Measurements from ENCODE around the gene TFCP2L1.

Gene TFCP2L1

DNA sequence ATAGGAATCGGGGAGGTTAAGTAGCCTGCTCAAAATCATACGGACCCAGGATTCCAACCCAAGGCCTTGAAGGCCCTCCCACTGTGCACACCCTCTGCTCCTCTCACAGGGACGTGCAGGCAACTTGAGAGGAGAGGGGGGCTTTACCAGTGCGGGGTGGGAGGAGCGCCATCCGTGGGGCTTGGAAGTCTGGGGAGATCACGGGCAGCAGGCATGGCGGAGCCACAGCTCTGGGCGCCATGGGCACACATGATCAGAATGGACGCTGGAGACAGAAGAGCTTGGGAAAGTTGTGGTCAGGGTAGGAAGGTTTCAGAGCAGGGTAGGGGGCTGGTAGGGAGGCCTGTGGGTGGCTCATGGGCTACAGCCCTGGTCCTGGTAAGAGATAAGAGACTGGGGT, 70.7 kb downstream of the TFCP2L1 start:
- no peak for DNase-seq

- no peak for DNase-seq
These were observed 71.6 kb downstream of the TFCP2L1 start for GRCh38 chr2:121213386-121213785.

GRCh38 chr2:121212661-121213325, 72.2 kb downstream of the TFCP2L1 start:
- DNase-seq = no peak

GRCh38 chr2:121211689-121212151, 73.3 kb downstream of the TFCP2L1 start:
- no peak for DNase-seq

- DNase-seq = no peak
These were observed 73.8 kb downstream of the TFCP2L1 start for GRCh38 chr2:121211251-121211650.

DNA sequence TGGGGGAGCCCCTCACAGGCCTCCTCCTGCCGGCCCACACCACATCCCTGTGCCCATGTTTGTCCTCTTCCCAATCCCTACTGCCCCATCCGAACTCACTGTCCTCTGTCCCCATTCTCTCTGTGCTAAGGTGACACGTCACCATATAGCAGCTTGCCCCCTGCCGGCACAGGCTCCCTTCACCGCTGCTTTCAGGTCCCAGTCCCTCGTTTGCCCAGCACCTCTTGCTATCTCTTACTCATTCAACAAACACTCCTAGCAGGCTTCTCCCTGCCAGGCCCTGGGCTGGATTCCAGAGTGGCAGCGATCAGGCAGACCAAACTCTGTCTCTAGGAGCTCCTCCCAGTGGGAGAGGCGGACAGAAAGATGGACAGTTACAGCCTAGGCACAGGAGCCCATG, 74.3 kb downstream of the TFCP2L1 start:
- no peak for DNase-seq

DNA sequence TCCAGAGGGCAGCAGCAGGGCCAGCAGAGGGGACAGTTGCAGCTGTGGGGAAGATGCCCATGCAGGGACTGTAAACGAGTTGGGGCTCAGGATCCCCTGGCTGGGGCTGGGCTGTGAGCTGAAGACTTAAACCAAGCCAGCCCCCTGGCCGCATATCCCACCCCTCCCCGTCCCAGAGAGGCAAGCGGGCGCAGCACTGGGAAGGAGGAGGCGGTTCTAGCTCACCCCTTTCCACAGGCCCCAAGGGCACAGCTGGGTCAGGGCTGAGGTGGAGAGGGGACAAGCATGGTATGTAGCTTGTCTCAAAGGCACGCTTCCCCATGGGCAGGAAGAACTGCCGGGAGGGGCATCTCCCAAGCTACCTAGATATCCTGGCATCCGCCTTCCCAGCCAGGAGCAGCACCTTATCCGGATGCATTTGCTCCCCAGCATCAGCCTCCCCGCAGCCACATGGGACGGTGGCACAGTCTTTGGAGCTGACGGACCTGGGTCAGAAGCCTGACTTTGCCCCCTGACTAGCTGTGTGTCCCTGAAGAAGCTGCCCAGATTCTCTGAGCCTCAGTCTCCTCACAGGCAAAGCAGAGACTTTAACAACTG, 75.9 kb downstream of the TFCP2L1 start:
- DNase-seq = no peak

GRCh38 chr2:121207494-121207893, 77.5 kb downstream of the TFCP2L1 start:
- no peak for DNase-seq

DNA sequence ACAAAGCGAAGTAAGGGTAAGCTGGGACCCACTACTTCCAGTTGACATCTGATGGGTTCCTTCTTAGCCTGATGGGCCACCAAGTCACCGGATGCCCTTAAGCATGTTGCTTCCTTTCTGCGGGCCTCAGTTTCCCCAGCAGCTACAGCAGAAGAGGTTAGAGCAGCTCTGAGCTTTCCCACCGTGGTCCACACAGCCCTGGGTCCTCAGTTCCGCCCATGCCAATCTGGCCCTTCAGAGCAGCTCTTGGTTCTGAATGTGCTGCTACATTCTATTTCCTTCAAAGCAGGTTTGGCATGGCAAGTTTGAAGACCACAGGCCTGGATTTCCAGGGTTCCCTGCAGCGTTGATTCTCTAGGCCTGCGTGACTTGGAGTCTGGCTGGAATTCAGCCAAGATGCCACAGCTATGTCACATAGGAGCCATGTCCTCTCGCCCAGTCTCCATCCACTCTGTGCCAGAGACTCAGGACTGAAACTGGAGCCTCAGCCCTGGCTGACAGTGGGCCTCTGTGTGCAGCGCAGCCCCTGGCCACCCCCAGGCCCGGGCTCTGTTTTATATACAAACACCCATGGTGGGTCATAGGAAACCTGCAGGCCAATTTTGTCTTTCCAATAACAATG, 79.6 kb downstream of the TFCP2L1 start:
- DNase-seq = peak; percentile 74

DNA sequence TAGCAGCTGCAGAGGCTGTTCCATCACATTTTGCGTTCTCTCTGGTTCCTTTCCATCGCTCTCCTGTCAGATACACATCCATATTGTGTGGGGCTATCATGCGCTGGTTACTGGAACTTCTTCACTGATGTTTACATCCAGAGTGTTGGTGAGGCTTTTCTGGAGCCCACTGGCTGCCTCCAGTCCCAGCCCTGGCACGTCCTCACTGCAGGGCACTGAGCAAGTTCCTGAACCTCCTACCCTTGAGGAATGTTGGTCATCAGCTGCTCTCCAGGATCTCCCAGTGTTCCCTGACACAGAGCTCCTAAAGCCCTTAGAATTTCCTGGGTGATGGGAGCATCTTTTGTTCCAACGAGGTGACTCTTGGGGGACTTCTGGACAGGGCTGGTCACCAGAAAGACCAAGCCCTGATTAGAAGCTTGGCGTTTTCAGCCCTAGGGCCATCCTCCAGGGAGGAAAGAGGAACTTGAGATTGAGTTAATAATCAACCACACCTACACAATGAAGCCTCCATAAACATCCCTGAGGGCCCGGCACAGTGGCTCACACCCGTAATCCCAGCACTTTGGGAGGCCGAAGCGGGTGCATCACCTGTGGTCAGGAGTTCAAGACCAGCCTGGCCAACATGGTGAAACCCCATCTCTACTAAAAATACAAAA, 81.3 kb downstream of the TFCP2L1 start:
- no peak for DNase-seq

- peak; percentile 76 for DNase-seq
These were observed 82.3 kb downstream of the TFCP2L1 start for GRCh38 chr2:121202541-121203310.

DNA sequence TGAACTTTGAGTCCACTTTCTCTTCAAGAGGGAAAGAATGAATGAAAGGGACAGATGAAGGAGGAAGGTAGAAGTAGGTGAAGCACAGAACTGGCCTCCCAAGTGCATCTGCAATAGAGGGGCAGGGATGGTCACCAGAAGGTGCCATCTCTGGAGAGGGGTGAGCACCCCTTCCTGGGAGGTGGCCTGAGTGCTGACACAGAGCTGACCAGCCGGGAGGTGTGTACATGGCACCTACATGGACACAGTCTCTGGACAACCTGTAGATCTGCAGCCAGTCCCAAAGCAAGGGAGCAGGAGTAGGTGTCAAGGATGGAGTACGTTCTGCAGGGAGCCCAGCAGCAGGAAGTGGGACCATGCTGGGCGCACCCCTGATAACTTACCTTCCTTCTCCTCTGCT, 83.2 kb downstream of the TFCP2L1 start:
- no peak for DNase-seq

GRCh38 chr2:121200419-121201315, 84.3 kb downstream of the TFCP2L1 start:
- DNase-seq = no peak

DNA sequence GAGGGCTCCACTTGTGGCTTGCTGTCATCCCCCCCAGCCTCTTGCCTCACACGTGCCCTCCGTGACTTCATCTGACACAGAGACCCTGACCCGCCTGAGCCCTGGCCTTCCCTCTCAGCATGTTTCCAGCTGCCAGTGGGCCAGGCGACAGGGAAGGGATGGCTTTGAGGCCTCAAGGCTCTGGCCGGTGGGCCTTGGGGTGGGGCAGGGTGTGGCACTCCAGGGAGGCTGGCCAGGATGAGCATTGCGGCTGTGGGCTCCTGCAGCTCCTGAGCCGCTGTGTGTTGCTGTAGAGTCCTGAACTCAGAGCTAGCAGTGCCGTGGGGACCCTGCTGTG, 85.0 kb downstream of the TFCP2L1 start:
- no peak for DNase-seq

- DNase-seq = no peak
These were observed 85.6 kb downstream of the TFCP2L1 start for GRCh38 chr2:121199281-121200010.

DNA sequence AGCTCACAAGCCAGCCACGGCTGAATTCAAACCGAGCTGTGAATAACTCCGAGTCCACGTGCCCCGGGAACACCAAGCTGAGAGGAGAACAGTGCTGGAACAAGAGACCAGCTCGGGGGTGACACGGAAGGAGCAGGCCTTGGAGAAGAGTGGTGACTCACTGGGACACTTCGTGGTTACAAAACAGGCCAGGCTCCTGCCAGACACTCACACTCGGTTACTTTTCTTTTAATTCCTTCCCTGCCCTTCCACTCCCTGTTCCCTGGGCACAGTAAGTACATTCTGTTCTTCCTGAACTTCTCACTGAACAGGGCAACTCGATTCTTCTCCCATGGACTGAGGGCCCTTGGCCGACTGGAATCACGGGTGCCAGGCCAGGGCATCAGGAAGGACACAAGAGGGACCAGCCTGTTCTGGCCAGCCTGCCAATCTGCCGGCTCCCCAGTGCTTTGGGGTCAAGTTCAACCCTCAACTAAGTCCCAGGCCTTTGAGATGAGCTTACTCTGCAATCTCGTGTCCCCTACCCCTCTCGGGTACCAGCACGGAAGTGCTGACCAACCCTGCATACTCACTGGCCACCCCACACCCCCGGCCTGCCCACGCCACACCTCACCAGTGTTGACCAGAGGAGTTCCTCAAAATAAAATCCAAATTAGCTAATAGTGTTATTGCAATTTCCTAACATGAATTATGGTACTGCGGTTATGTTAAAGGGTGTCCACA, 87.5 kb downstream of the TFCP2L1 start:
- peak; percentile 83 for DNase-seq

DNA sequence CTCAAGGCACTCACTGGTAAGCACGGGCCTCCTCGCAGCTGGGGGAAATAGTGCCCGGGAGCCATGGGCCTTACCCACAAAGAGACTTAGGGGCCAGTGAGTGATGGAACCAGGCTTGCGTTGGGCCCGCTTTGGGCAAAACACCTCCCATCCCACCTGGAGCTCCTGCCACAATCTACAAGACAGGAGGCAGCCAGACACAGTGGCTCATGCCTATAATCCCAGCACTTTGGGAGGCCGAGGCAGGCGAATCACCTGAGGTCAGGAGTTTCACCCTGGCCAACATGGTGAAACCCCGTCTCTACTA, 88.2 kb downstream of the TFCP2L1 start:
- DNase-seq = no peak

DNA sequence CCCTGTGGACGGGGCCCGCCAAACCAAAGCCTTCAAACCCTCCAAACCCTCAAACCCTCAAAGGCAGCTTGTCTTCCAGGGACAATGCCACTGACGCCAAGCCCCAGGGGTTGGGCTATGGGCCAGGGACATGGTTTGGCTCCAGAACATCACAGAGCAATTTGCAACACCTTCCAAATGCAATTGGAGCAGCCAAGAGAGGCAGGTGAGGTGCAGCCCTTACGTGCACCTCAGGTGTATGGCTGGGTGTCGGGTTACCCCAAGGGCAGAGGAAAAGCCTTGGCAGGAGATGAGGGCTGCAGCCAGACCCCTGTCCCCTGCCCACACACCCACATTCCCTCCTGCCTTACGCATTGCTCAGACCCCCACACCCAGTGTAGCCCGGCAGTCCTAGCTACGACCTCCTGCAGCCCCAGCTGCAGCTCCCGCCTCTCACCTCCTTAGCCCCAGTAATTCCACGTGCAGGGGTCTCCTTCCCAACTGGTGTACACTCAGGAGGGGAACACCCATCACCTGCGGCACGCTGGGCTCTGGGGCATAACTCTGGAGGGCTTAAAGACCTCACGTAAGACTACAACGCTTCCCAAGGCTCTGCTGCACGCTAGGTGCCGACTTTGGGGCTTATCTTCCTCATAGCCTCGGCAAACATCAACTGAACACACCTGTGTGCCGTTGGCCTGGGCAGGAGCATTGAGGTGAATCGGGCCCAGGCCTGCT, 88.7 kb downstream of the TFCP2L1 start:
- DNase-seq = peak; percentile 94

DNA sequence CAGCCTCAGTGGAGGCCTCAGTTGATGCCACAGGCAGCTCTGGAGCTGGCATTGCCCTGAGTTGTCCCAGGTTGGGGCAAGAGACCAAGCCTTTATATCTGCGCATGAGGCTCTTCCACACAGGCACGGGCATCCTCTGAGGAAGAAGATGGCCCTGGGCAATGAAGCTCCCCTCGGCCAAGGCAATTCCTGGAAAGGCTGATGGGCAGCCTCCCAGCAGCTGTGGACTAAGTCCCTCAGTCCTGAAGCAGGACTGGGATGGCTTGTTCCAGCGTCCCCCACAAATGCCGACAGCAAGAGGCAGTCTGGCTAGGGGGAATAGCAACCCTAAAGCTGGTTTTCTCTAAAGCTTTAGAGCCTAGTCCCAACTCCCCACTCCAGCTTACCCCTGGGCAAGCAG, 90.0 kb downstream of the TFCP2L1 start:
- DNase-seq = no peak

GRCh38 chr2:121194626-121195025, 90.4 kb downstream of the TFCP2L1 start:
- DNase-seq = no peak

All from DMS79 treated with DMSO at 0.1 percent for 48 hours (cell line).